ENCODE data around the gene SLC30A1. TPM values are rescaled to one million over a fixed set of nuclear protein-coding genes. Genes with fewer than 3 reads are reported as not detected.

Gene SLC30A1
- total RNA-seq, 1 donor from 2014 or later: 19.8 TPM

GRCh38 chr1:211551638-211552460, 27.1 kb downstream of the SLC30A1 start:
- TF ChIP-seq CTCF (IDR thresholded peaks at IDR 0.05; ENCODE audit: insufficient read depth, low read length, poor library complexity, severe bottlenecking): no peak
- peak; percentile 26 for DNase-seq (ENCODE audit: low read depth)

GRCh38 chr1:211549092-211549711, 29.8 kb downstream of the SLC30A1 start:
- H3K36me3 ChIP-seq (ENCODE audit: control insufficient read depth, insufficient read depth, low read length): no peaks in the 10 kb centered on the region
- DNase-seq (ENCODE audit: low read depth): no peak
- H3K27me3 ChIP-seq (ENCODE audit: control insufficient read depth, insufficient read depth, low read length): no peaks in the 10 kb centered on the region
- H3K4me3 ChIP-seq (ENCODE audit: low read depth, low read length): no peak overlapping the region
- TF ChIP-seq CTCF (IDR thresholded peaks at IDR 0.05; ENCODE audit: insufficient read depth, low read length, poor library complexity, severe bottlenecking): no peak

More at GRCh38 chr1:211551638-211552460, 27.1 kb downstream of the SLC30A1 start:
- Histone ChIP-seq H3K4me3 (ENCODE audit: low read depth, low read length) (no peak overlapping the region), H3K36me3 (ENCODE audit: control insufficient read depth, insufficient read depth, low read length) (no peaks in the 10 kb centered on the region), H3K27me3 (ENCODE audit: control insufficient read depth, insufficient read depth, low read length) (no peaks in the 10 kb centered on the region)

- H3K36me3 ChIP-seq (ENCODE audit: control insufficient read depth, insufficient read depth, low read length): no peaks in the 10 kb centered on the region
- no peak overlapping the region for H3K4me3 ChIP-seq (ENCODE audit: low read depth, low read length)
- no peak for TF ChIP-seq CTCF (IDR thresholded peaks at IDR 0.05; ENCODE audit: insufficient read depth, low read length, poor library complexity, severe bottlenecking)
- no peaks in the 10 kb centered on the region for H3K27me3 ChIP-seq (ENCODE audit: control insufficient read depth, insufficient read depth, low read length)
- DNase-seq (ENCODE audit: low read depth): no peak
These were observed 30.5 kb downstream of the SLC30A1 start for GRCh38 chr1:211548321-211549091.

GRCh38 chr1:211547710-211548109, 31.3 kb downstream of the SLC30A1 start:
- no peaks in the 10 kb centered on the region for H3K27me3 ChIP-seq (ENCODE audit: control insufficient read depth, insufficient read depth, low read length)
- TF ChIP-seq CTCF (IDR thresholded peaks at IDR 0.05; ENCODE audit: insufficient read depth, low read length, poor library complexity, severe bottlenecking): no peak

DNA sequence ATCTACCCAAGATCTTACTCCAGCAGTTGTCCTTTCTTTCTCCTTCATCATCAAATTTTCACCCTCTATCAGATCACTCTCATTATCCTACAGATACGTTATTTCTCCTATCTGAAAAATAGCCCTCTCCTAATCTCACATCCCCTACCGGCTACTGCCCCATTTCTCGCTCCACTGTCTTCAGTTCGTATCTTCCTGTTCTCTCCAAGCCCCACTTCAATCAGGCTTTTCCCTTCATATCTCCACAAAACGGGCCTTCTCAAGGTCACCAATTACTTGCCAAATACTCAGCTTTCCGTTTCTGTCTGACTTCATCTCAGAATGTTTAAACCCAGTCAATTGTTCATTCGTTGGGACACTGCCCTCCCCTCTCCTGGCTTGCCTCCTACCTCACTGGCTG, 32.4 kb downstream of the SLC30A1 start:
- no peak for TF ChIP-seq CTCF (IDR thresholded peaks at IDR 0.05; ENCODE audit: insufficient read depth, low read length, poor library complexity, severe bottlenecking)
- DNase-seq (ENCODE audit: low read depth): no peak
- H3K36me3 ChIP-seq (ENCODE audit: control insufficient read depth, insufficient read depth, low read length): no peaks in the 10 kb centered on the region
- no peak overlapping the region for H3K4me3 ChIP-seq (ENCODE audit: low read depth, low read length)
- no peaks in the 10 kb centered on the region for H3K27me3 ChIP-seq (ENCODE audit: control insufficient read depth, insufficient read depth, low read length)

More at GRCh38 chr1:211547710-211548109, 31.3 kb downstream of the SLC30A1 start:
- DNase-seq (ENCODE audit: low read depth): no peak
- H3K4me3 ChIP-seq (ENCODE audit: low read depth, low read length): no peak overlapping the region
- H3K36me3 ChIP-seq (ENCODE audit: control insufficient read depth, insufficient read depth, low read length): no peaks in the 10 kb centered on the region

Measured in kidney epithelial cell (primary cell).